Measurements from ENCODE around the gene CHRNA7.

GRCh38 chr15:32134842-32135241, 104.5 kb downstream of the CHRNA7 start:
- TF ChIP-seq POLR2A (IDR thresholded peaks at IDR 0.05) (no peak), CTCF (IDR thresholded peaks at IDR 0.05) (no peak), EP300 (IDR thresholded peaks at IDR 0.05) (no peak)
